Measurements from ENCODE around the gene PRADC1.
A peak's percentile ranks its signal among the peaks of the same experiment; 100 is the strongest.
"Not testable (repeated sequence)": the region's sequence is repeated elsewhere in the genome, so short reads cannot be mapped to it uniquely, and the experiment has no call there.

Gene PRADC1

GRCh38 chr2:73264783-73265182, 31.7 kb upstream of the PRADC1 start:
- H3K27ac Mint-ChIP-seq = no peak overlapping the region
- no peak for TF ChIP-seq CTCF (IDR thresholded peaks at IDR 0.05)
- H3K4me3 Mint-ChIP-seq = no peak overlapping the region
- H3K27me3 Mint-ChIP-seq (ENCODE audit: low read depth, poor library complexity) = peaks cover 41% of the 10 kb centered on the region
- H3K9me3 Mint-ChIP-seq = no peaks in the 10 kb centered on the region
- DNase-seq = no peak
- peaks cover 8% of the 10 kb centered on the region for H3K36me3 Mint-ChIP-seq (ENCODE audit: low read depth)
- peaks cover 14% of the 10 kb centered on the region for H3K4me1 Mint-ChIP-seq

GRCh38 chr2:73264332-73264606, 31.2 kb upstream of the PRADC1 start:
- no peak for DNase-seq
- Mint-ChIP-seq H3K4me3 (no peak overlapping the region), H3K9me3 (no peaks in the 10 kb centered on the region), H3K4me1 (peaks cover 14% of the 10 kb centered on the region), H3K27me3 (ENCODE audit: low read depth, poor library complexity) (peaks cover 38% of the 10 kb centered on the region), H3K36me3 (ENCODE audit: low read depth) (peaks cover 8% of the 10 kb centered on the region), H3K27ac (no peak overlapping the region)
- no peak for TF ChIP-seq CTCF (IDR thresholded peaks at IDR 0.05)

GRCh38 chr2:73263540-73264331, 30.7 kb upstream of the PRADC1 start:
- no peak overlapping the region for H3K4me3 Mint-ChIP-seq
- DNase-seq = no peak
- H3K36me3 Mint-ChIP-seq (ENCODE audit: low read depth) = peaks cover 8% of the 10 kb centered on the region
- no peak overlapping the region for H3K27ac Mint-ChIP-seq
- peaks cover 34% of the 10 kb centered on the region for H3K27me3 Mint-ChIP-seq (ENCODE audit: low read depth, poor library complexity)
- no peak for TF ChIP-seq CTCF (IDR thresholded peaks at IDR 0.05)
- peaks cover 14% of the 10 kb centered on the region for H3K4me1 Mint-ChIP-seq
- no peaks in the 10 kb centered on the region for H3K9me3 Mint-ChIP-seq

GRCh38 chr2:73262691-73263429, 29.8 kb upstream of the PRADC1 start:
- not testable (repeated sequence) for H3K4me1 Mint-ChIP-seq; H3K27ac Mint-ChIP-seq; DNase-seq; H3K36me3 Mint-ChIP-seq (ENCODE audit: low read depth); H3K4me3 Mint-ChIP-seq; H3K9me3 Mint-ChIP-seq
- H3K27me3 Mint-ChIP-seq (ENCODE audit: low read depth, poor library complexity) = peaks cover 25% of the 10 kb centered on the region

GRCh38 chr2:73262108-73262651, 29.1 kb upstream of the PRADC1 start:
- no peak for DNase-seq
- Mint-ChIP-seq H3K9me3 (no peaks in the 10 kb centered on the region), H3K4me1 (peaks cover 4% of the 10 kb centered on the region), H3K4me3 (no peak overlapping the region), H3K36me3 (ENCODE audit: low read depth) (no peaks in the 10 kb centered on the region), H3K27me3 (ENCODE audit: low read depth, poor library complexity) (peaks cover 18% of the 10 kb centered on the region), H3K27ac (no peak overlapping the region)
- TF ChIP-seq CTCF (IDR thresholded peaks at IDR 0.05) = no peak

GRCh38 chr2:73260338-73260984, 27.4 kb upstream of the PRADC1 start:
- H3K27ac Mint-ChIP-seq = no peak overlapping the region
- no peaks in the 10 kb centered on the region for H3K9me3 Mint-ChIP-seq
- peaks cover 11% of the 10 kb centered on the region for H3K27me3 Mint-ChIP-seq (ENCODE audit: low read depth, poor library complexity)
- H3K36me3 Mint-ChIP-seq (ENCODE audit: low read depth) = no peaks in the 10 kb centered on the region
- H3K4me1 Mint-ChIP-seq = peaks cover 4% of the 10 kb centered on the region
- H3K4me3 Mint-ChIP-seq = no peak overlapping the region
- peak; percentile 71 for DNase-seq
- peak; percentile 48 for TF ChIP-seq CTCF (IDR thresholded peaks at IDR 0.05)
